Keratinocyte (primary cell): ENCODE measurements around the gene CFAP46. TPM values are rescaled to one million over a fixed set of nuclear protein-coding genes. Genes with fewer than 3 reads are reported as not detected.

Source experiments
- DNase-seq: peaks from one replicate; pipeline ENCODE4 v3.0.0-alpha.2; 2011; ENCODE audit warnings: low read depth, missing footprints, low spot score
- FAIRE-seq: peaks from 2 replicates; lab custom pipeline; 2011; peaks lifted over from hg19 to GRCh38; lab: Jason Lieb, UNC
- H2AFZ ChIP-seq: 2 replicates; pipeline ENCODE4 v1.6.0; 2012; ENCODE audit warnings: low read length, control low read depth, inconsistent platforms; ENCODE audit not compliant: control insufficient read depth
- H3K27ac ChIP-seq: 2 replicates; pipeline ENCODE4 v1.5.1; 2011; ENCODE audit warnings: low read length; ENCODE audit not compliant: control insufficient read depth, insufficient read depth
- H3K27me3 ChIP-seq: 3 replicates; pipeline ENCODE4 v1.6.0; 2011; ENCODE audit warnings: low read length; ENCODE audit not compliant: control insufficient read depth, insufficient read depth; ENCODE audit errors: extremely low read depth
- H3K36me3 ChIP-seq, 2 experiments: 2 replicates in 1 of 2; 3 replicates in 1 of 2; pipeline ENCODE4 v1.5.1; 2011; ENCODE audit warnings: low read length in 2 of 2, mild to moderate bottlenecking in 1 of 2; ENCODE audit not compliant: control insufficient read depth in 2 of 2, insufficient read depth in 2 of 2; ENCODE audit errors: extremely low read depth in 1 of 2
- H3K4me1 ChIP-seq: 3 replicates; pipeline ENCODE4 v1.5.1; 2011; ENCODE audit warnings: low read length; ENCODE audit not compliant: control insufficient read depth, insufficient read depth; ENCODE audit errors: extremely low read depth
- H3K4me2 ChIP-seq: 3 replicates; pipeline ENCODE4 v1.6.0; 2011; ENCODE audit warnings: low read depth, low read length; ENCODE audit not compliant: control insufficient read depth, insufficient read depth; ENCODE audit errors: extremely low read depth
- H3K4me3 ChIP-seq, 3 experiments: fragments of 200-600 bp in 1 of 3; sonication (generic) in 1 of 3; 2 replicates in 2 of 3; 3 replicates in 1 of 3; pipeline ENCODE4 v1.5.1; 2011 to 2016; ENCODE audit warnings: low read length in 3 of 3, mild to moderate bottlenecking in 3 of 3, control low read depth in 2 of 3, inconsistent platforms in 1 of 3, low read depth in 1 of 3, mixed read lengths in 1 of 3, mixed run types in 1 of 3, moderate library complexity in 1 of 3; ENCODE audit not compliant: control insufficient read depth in 2 of 3, insufficient read depth in 2 of 3; ENCODE audit errors: extremely low read depth in 1 of 3
- H3K79me2 ChIP-seq: 2 replicates; pipeline ENCODE4 v1.6.0; 2012; ENCODE audit warnings: low read length; ENCODE audit not compliant: control insufficient read depth, insufficient read depth
- H3K9ac ChIP-seq: 3 replicates; pipeline ENCODE4 v1.6.0; 2011; ENCODE audit warnings: low read length; ENCODE audit not compliant: control insufficient read depth, insufficient read depth; ENCODE audit errors: extremely low read depth
- H3K9me1 ChIP-seq: 3 replicates; pipeline ENCODE4 v1.6.0; 2011; ENCODE audit warnings: low read length; ENCODE audit not compliant: control insufficient read depth, insufficient read depth; ENCODE audit errors: extremely low read depth
- H3K9me3 ChIP-seq: 2 replicates; pipeline ENCODE4 v1.5.1; 2012; ENCODE audit warnings: low read depth, low read length; ENCODE audit not compliant: control insufficient read depth
- H4K20me1 ChIP-seq: 3 replicates; pipeline ENCODE4 v1.6.0; 2011; ENCODE audit warnings: low read length; ENCODE audit not compliant: control insufficient read depth, insufficient read depth; ENCODE audit errors: extremely low read depth
- CTCF ChIP-seq, 3 experiments: IDR thresholded peaks in 1 of 3; conservative IDR thresholded peaks in 1 of 3; optimal IDR thresholded peaks in 1 of 3; 2 replicates in 2 of 3; 3 replicates in 1 of 3; pipeline versions ENCODE3 to v1.5.1; 2011; ENCODE audit warnings: low read length in 3 of 3, mild to moderate bottlenecking in 3 of 3, moderate library complexity in 2 of 3, control low read depth in 1 of 3, inconsistent platforms in 1 of 3; ENCODE audit not compliant: insufficient read depth in 2 of 3; ENCODE audit errors: extremely low read depth in 1 of 3
- EZH2 ChIP-seq: IDR thresholded peaks from one replicate; pipeline ENCODE4 v1.6.1; 2012; ENCODE audit warnings: inconsistent platforms, mild to moderate bottlenecking, low read length, moderate library complexity
- dilution Hi-C: fragments of 300-500 bp; cut with MboI; formaldehyde crosslinking; loops from one replicate; pipeline ENCODE4 v1.7.0; 2020; ENCODE audit warnings: low sequenced_read_pairs; ENCODE audit not compliant: extremely low pct_ligation_motif_present
- polyA plus RNA-seq, 5 experiments: library from polyadenylated mRNA; depleted of rRNA in 3 of 5; stranded (reverse) in 3 of 5; stranded (forward) in 1 of 5; unstranded in 1 of 5; fragments of >200 nt; gene quantifications; 1 replicate in 1 of 5; 2 replicates in 3 of 5; 3 replicates in 1 of 5; pipeline versions ENCODE4 v1.2.1 to v1.2.3, GENCODE V29; 2011 to 2012; ENCODE audit warnings: missing spikeins in 2 of 5, low read depth in 1 of 5, low replicate concordance in 1 of 5

The CFAP46 gene
- polyA plus RNA-seq, 1 donor (not counting 4 experiments of a cell fraction or from before 2014, with no cell fraction given): 1.00 TPM

DNA sequence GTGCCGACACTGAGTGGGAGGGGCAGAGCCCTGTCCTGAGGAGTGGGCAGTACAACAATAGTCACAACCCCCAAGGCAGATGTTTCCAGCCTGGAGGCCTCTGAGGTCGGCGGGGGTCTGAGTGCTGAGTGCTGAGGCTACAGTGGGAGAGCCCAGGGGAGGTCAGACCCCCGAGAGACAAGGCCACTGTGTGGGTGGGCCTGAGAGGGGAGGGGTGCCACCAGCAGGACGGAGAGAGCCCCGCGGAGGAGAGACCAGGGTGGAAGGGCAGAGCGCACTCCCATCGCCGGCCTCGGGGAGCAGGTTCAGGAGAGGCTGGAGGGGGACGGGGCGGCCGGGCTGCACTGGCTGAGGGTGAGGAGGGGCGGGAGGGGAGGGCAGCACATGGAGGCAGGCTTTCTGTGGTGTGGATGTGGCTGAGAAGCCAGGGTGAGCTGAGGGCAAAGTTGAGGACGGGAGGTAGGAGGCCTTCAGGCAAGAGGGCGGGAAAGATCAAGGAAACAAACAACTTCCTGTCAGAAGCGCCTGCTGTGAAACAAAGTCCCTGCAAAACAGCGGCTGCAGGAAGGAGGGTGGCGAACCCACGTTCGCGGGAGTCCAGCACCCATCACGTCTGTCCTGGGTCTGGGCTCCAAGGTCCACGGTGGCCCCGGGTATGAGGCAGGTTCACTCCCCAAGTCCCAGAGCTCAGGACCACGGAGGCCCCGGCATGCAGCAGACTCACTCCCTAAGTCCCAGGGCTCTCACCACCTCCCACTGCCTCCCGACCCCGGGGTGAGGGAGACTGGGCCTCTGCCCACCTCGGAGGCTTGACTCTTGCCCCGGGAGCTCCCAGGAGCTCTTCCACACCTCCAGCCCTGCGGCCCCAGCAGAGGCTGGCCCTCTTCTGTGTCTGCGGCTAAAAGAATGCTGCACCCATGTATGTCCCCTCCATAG is 79.6 kb downstream of the CFAP46 start:
- no peaks in the 10 kb centered on the region for H3K36me3 ChIP-seq
- dilution Hi-C loops: no loop called here
- TF ChIP-seq EZH2 (no peak), CTCF (optimal IDR thresholded peaks at IDR 0.05 in 1 of 3, IDR thresholded peaks at IDR 0.05 in 1 of 3, conservative IDR thresholded peaks at IDR 0.05 in 1 of 3; ENCODE audit: extremely low read depth in 1 of 3, insufficient read depth in 2 of 3, low read length in 3 of 3) (no peak)
- H3K79me2 ChIP-seq: no peaks in the 10 kb centered on the region
- peaks cover 10% of the 10 kb centered on the region for H3K4me1 ChIP-seq
- peaks cover 6% of the 10 kb centered on the region for H3K9me3 ChIP-seq
- no peak overlapping the region for H3K4me2 ChIP-seq
- FAIRE-seq (no peak), DNase-seq (no peak)
- no peak overlapping the region for H2AFZ ChIP-seq
- H3K9ac ChIP-seq: no peak overlapping the region
- peaks cover 3% of the 10 kb centered on the region for H3K27me3 ChIP-seq
- H3K9me1 ChIP-seq: no peaks in the 10 kb centered on the region
- no peak overlapping the region for H3K27ac ChIP-seq
- H4K20me1 ChIP-seq: no peaks in the 10 kb centered on the region
- no peak overlapping the region for H3K4me3 ChIP-seq

DNA sequence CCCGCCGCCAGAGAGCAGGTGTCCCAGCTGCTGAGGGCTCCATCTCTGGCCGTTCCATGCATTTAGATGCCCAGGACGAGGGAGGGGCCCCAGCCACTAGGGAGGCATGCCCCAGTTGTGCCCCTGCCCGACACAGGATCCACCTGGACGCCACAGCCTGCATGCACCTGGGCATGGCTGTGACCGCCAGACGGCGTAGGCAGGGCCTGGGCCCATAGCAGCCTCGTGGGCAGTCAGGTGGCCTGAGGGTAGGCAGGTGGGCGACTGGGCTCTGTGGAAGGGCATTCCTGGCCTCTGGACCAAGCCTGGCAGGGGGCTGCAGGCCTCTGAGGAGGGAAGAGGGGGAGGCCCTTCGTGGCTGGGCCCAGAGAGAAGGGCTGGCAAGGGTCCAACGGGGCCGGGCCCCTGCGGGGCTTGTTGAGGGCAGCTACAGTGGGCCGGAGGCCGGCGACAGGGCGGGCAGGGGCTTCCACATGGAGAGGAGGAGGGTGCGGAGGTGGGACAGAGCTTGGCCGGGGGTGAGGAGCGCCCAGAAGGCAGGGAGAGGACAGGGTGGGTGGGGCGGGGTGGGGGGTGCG is 80.4 kb downstream of the CFAP46 start:
- Histone ChIP-seq H3K9ac (no peak overlapping the region), H3K27ac (no peak overlapping the region), H3K79me2 (no peaks in the 10 kb centered on the region), H3K4me2 (no peak overlapping the region), H3K27me3 (peaks cover 3% of the 10 kb centered on the region), H3K9me3 (peaks cover 6% of the 10 kb centered on the region), H3K36me3 (no peaks in the 10 kb centered on the region), H3K4me1 (peaks cover 10% of the 10 kb centered on the region), H3K9me1 (no peaks in the 10 kb centered on the region), H4K20me1 (no peaks in the 10 kb centered on the region), H2AFZ (no peak overlapping the region), H3K4me3 (no peak overlapping the region)
- DNase-seq (no peak), FAIRE-seq (no peak)
- dilution Hi-C loops: no loop called here
- no peak for TF ChIP-seq EZH2
- TF ChIP-seq CTCF (optimal IDR thresholded peaks at IDR 0.05 in 1 of 3, IDR thresholded peaks at IDR 0.05 in 1 of 3, conservative IDR thresholded peaks at IDR 0.05 in 1 of 3; ENCODE audit: extremely low read depth in 1 of 3, insufficient read depth in 2 of 3, low read length in 3 of 3): no peak
